Sigmoid colon (tissue), 7 donors: ENCODE data around the gene WBP2NL. TPM values are rescaled to one million over a fixed set of nuclear protein-coding genes. Genes with fewer than 3 reads are reported as not detected.
A peak's percentile ranks its signal among the peaks of the same experiment; 100 is the strongest.

Experiments
- DNase-seq: peaks from one replicate; pipeline ENCODE4 v3.0.0-alpha.2; 2019
- H3K27ac ChIP-seq, 4 donors: fragments of 200-600 bp; sonication (generic); one replicate each; pipeline ENCODE4 v1.5.1; 2016 to 2019; ENCODE audit warnings: mild to moderate bottlenecking in 1 of 4
- H3K27me3 ChIP-seq, 3 donors: fragments of 200-600 bp; sonication (generic); one replicate each; pipeline ENCODE4 v1.5.1; 2019; ENCODE audit warnings: mild to moderate bottlenecking in 1 of 3
- H3K36me3 ChIP-seq, 4 donors: fragments of 200-600 bp; sonication (generic); one replicate each; pipeline ENCODE4 v1.5.1; 2016 to 2019
- H3K4me1 ChIP-seq, 4 donors: fragments of 200-600 bp; sonication (generic); one replicate each; pipeline ENCODE4 v1.5.1; 2017 to 2019
- H3K4me3 ChIP-seq, 4 donors: fragments of 200-600 bp; sonication (generic); one replicate each; pipeline ENCODE4 v1.5.1; 2017 to 2019; ENCODE audit warnings: mild to moderate bottlenecking in 2 of 4, moderate library complexity in 1 of 4
- H3K9me3 ChIP-seq, 4 donors: fragments of 200-600 bp in 3 of 4; sonication (generic) in 3 of 4; one replicate each; pipeline versions ENCODE4 v1.5.1 to v1.6.1; 2013 to 2019
- CTCF ChIP-seq, 4 experiments: fragments of 450-650 bp in 3 of 4; fragments of 200-600 bp in 1 of 4; IDR thresholded peaks; one replicate each; pipeline ENCODE4 v1.5.1; 2016 to 2019; ENCODE audit warnings: antibody characterized with exemption in 4 of 4, mild to moderate bottlenecking in 3 of 4, moderate library complexity in 2 of 4
- EP300 ChIP-seq, 4 donors: sonication (generic); formaldehyde crosslinking; IDR thresholded peaks; one replicate each; pipeline ENCODE4 v1.6.1; 2017; ENCODE audit warnings: antibody characterized with exemption in 4 of 4
- POLR2A ChIP-seq, 2 donors: fragments of 450-650 bp; IDR thresholded peaks; one replicate each; pipeline ENCODE4 v1.6.1; 2016; ENCODE audit warnings: antibody characterized with exemption in 2 of 2, mild to moderate bottlenecking in 2 of 2, moderate library complexity in 2 of 2
- POLR2AphosphoS5 ChIP-seq, 4 donors: sonication (generic); formaldehyde crosslinking; IDR thresholded peaks; one replicate each; pipeline ENCODE4 v1.6.1; 2017; ENCODE audit warnings: antibody characterized with exemption in 4 of 4
- WGBS, 2 donors: extraction: QIAGEN DNeasy Blood & Tissue Kit; methylation state at CpG; one replicate each; pipeline ENCODE4 v1.1.7; 2013; 5-methylcytosine and 5-hydroxymethylcytosine counted together
- intact Hi-C: fragments of 100-400 bp; cut with DNase I; formaldehyde crosslinking; loops from one replicate; pipeline ENCODE4 v1.15.1; 2023
- polyA plus RNA-seq, 3 donors: library from polyadenylated mRNA; stranded (reverse); fragments of 200-250 nt; gene quantifications; one replicate each; pipeline ENCODE4 v1.2.3, GENCODE V29; 2013
- total RNA-seq, 4 donors: library from RNA; depleted of rRNA; stranded (reverse); fragments of >200 nt; gene quantifications; one replicate each; pipeline ENCODE4 v1.1.0, GENCODE V29; 2016
- donor health status: healthy with polysubstance abuse.
- donor health status: Bipolar disorder and iron deficiency.
- donor health status: healthy.

Gene WBP2NL
- total and polyA plus RNA-seq, 7 donors = 0.71 to 2.8 (median 0.92) TPM; not detected in 1

- Histone ChIP-seq H3K27ac (no peak overlapping the region), H3K4me3 (no peak overlapping the region), H3K36me3 (no peaks in the 10 kb centered on the region), H3K27me3 (peaks cover 10 to 65% (median 45%) of the 10 kb centered on the region in 3 donors), H3K4me1 (peaks cover 0 to 5% (median 4%) of the 10 kb centered on the region in 4 donors), H3K9me3 (no peaks in the 10 kb centered on the region)
- no peak for DNase-seq
- intact Hi-C loops = no loop called here
- WGBS, 2 donors = 84% methylated on average over 11 of the region's 11 CpGs
- no peak for TF ChIP-seq CTCF (IDR thresholded peaks at IDR 0.05)
- TF ChIP-seq EP300 (IDR thresholded peaks at IDR 0.05) = no peak
- TF ChIP-seq POLR2AphosphoS5 (IDR thresholded peaks at IDR 0.05) = no peak
- no peak for TF ChIP-seq POLR2A (IDR thresholded peaks at IDR 0.05)
Measured at GRCh38 chr22:41971431-41971830, 27.2 kb upstream of the WBP2NL start.

- intact Hi-C loops = no loop called here
- H3K4me3 ChIP-seq = no peak overlapping the region
- no peaks in the 10 kb centered on the region for H3K9me3 ChIP-seq
- H3K4me1 ChIP-seq = peaks cover 0 to 12% (median 11%) of the 10 kb centered on the region in 4 donors
- no peak overlapping the region for H3K27ac ChIP-seq
- peaks cover 21 to 77% (median 53%) of the 10 kb centered on the region in 3 donors for H3K27me3 ChIP-seq
- no peak for DNase-seq
- 61 to 81% methylated on average over 10 of the region's 10 CpGs for WGBS, 2 donors
- no peak for TF ChIP-seq POLR2A (IDR thresholded peaks at IDR 0.05)
- TF ChIP-seq CTCF (IDR thresholded peaks at IDR 0.05) = no peak
- TF ChIP-seq EP300 (IDR thresholded peaks at IDR 0.05) = no peak
- TF ChIP-seq POLR2AphosphoS5 (IDR thresholded peaks at IDR 0.05) = no peak
- no peaks in the 10 kb centered on the region for H3K36me3 ChIP-seq
Measured at GRCh38 chr22:41974691-41975290, 23.8 kb upstream of the WBP2NL start.

GRCh38 chr22:41975299-41976069, 23.1 kb upstream of the WBP2NL start:
- intact Hi-C loops = no loop called here
- Histone ChIP-seq H3K4me1 (peaks cover 0 to 12% (median 11%) of the 10 kb centered on the region in 4 donors), H3K36me3 (no peaks in the 10 kb centered on the region), H3K27me3 (peaks cover 21 to 77% (median 53%) of the 10 kb centered on the region in 3 donors), H3K27ac (no peak overlapping the region), H3K9me3 (no peaks in the 10 kb centered on the region), H3K4me3 (no peak overlapping the region)
- DNase-seq = no peak
- WGBS, 2 donors = 44 to 68% methylated on average over 12 of the region's 12 CpGs
- TF ChIP-seq EP300 (IDR thresholded peaks at IDR 0.05) (no peak), POLR2A (IDR thresholded peaks at IDR 0.05) (no peak), POLR2AphosphoS5 (IDR thresholded peaks at IDR 0.05) (no peak), CTCF (IDR thresholded peaks at IDR 0.05) (no peak)

GRCh38 chr22:41976070-41976901, 22.3 kb upstream of the WBP2NL start:
- Histone ChIP-seq H3K27ac (no peak overlapping the region), H3K4me3 (peak overlapping the region; percentile 16 to 50 (median 40)), H3K4me1 (peaks cover 0 to 12% (median 11%) of the 10 kb centered on the region in 4 donors), H3K36me3 (no peaks in the 10 kb centered on the region), H3K9me3 (no peaks in the 10 kb centered on the region), H3K27me3 (peaks cover 21 to 70% (median 51%) of the 10 kb centered on the region in 3 donors)
- WGBS, 2 donors = 2% methylated on average over 72 of the region's 72 CpGs
- intact Hi-C loops = no loop called here
- TF ChIP-seq CTCF (IDR thresholded peaks at IDR 0.05) (no peak), POLR2AphosphoS5 (IDR thresholded peaks at IDR 0.05) (no peak), EP300 (IDR thresholded peaks at IDR 0.05) (no peak), POLR2A (IDR thresholded peaks at IDR 0.05) (no peak)
- DNase-seq = no peak
